ENCODE data around the gene GAB2.
"Not testable (repeated sequence)": the region's sequence is repeated elsewhere in the genome, so short reads cannot be mapped to it uniquely, and the experiment has no call there.

GAB2 gene, protein sequence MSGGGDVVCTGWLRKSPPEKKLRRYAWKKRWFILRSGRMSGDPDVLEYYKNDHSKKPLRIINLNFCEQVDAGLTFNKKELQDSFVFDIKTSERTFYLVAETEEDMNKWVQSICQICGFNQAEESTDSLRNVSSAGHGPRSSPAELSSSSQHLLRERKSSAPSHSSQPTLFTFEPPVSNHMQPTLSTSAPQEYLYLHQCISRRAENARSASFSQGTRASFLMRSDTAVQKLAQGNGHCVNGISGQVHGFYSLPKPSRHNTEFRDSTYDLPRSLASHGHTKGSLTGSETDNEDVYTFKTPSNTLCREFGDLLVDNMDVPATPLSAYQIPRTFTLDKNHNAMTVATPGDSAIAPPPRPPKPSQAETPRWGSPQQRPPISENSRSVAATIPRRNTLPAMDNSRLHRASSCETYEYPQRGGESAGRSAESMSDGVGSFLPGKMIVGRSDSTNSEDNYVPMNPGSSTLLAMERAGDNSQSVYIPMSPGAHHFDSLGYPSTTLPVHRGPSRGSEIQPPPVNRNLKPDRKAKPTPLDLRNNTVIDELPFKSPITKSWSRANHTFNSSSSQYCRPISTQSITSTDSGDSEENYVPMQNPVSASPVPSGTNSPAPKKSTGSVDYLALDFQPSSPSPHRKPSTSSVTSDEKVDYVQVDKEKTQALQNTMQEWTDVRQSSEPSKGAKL

DNA sequence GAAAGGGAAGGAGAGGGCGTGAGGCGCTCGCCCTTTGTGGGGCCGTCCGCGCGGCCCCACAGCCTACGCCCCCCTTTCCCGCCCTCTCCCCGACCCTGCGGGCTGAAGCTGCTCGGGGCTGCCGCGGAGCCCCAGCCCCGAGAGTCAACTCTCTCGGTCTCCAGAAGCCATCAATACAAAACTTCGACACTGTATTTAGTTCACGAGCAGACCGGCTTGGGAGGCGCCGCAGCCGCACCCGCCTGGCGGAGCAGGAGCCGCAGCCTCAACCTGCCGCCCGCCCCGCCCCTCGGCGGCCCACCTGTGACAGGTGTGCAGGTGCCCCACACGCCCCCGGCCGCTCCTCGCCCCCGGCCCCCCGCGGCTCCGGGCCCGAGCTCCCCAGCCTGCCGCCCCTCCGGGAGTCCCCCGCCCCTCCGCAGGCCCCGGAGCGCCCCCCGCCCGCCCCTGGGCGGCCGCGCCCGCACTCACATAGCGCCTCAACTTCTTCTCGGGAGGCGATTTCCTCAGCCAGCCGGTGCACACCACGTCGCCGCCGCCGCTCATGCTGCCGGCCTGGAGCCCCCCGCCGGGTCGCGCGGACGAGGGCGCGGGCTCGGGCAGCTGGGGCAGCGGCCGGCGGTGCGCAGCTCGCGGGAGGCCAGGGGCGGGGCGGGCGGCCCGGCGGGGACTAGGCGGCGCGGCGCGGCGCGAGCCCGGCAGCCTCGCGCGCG lies at the start of gene GAB2:
GAB2 (minus strand) TSS at position 646 of the 713 bp plus-strand sequence; CDS start at position 546, 100 bp downstream.
- peak; percentile 11 for DNase-seq (ENCODE audit: low read depth)

DNA sequence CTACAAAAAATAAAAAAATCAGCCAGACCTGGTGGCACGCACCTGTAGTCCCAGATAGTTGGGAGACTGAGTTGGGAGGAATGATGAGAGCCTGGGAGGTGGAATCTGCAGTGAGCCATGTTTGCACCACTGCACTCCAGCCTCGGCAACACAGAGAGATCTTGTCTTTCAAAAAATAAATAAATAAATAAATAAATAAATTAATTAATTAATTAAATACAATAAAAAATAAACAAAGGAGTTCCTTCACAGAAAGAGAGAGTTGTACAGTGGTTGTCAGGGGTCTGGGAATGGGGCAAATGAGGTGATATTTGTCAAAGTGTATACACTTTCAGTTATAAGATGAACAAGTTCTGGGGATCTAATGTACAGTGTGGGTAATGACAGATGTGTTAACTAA lies 49.8 kb upstream of the GAB2 start:
- DNase-seq (ENCODE audit: low read depth): no peak

DNA sequence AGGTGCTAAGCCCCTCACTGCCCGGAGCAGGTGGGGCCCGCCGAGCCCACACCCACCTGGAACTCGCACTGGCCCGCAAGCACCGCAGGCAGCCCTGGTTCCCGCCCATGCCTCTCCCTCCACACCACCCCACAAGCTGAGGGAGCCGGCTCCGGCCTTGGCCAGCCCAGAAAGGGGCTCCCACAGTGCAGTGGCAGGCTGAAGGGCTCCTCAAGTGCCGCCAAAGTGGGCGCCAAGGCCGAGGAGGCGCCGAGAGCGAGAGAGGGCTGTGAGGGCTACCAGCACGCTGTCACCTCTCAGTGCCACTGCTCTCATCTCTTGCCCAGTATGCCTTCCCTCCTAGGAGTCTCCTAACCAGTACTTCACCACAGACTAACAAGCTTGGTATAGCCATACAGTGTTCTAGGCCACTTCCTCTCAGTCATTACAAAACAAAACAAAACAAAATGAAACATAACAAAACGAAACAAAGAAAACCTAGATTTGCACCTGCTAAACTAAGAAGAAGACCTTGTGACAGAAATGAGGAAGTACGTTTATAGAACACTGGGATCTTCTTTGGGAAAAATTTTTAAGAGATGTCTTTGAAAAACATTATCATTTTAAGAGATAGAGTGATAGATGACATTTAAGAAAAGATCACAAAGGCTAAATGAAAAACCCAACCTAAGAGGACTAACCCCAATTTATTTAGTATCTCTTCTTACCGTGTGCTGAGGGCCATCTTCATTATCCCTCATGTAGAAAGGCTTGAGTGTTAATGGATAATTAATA lies 47.7 kb upstream of the GAB2 start:
- DNase-seq (ENCODE audit: low read depth): no peak

DNA sequence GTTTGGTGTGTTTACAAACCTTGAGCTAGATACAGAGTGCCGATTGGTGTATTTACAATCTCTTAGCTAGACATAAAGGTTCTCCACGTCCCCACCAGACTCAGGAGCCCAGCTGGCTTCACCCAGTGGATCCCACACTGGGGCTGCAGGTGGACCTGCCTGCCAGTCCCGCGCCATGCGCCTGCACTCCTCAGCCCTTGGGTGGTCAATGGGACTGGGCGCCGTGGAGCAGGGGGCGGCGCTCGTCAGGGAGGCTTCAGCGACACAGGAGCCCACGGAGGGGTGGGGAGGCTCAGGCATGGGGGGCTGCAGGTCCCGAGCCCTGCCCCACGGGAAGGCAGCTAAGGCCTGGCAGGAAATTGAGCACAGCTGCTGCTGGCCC lies 47.2 kb upstream of the GAB2 start:
- DNase-seq (ENCODE audit: low read depth): not testable (repeated sequence)

DNA sequence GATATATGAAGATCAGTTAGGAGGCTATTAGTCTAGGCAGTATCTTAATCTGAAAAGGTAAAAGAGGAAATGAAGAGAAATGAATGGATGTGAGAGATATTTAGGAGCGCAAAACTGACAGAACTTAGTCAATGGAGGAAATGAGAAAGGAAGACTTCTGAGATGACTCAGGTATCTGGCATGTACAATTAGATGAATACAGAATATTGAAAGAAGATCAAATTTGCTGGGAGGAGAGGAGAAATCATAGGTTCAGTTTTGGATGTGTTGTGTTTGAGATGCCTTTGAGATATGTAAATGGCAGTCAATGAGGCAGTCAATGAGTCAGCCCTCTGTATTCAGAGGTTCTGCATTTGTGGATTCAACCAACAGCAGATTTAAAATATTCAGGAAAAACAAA lies 42.9 kb upstream of the GAB2 start:
- no peak for DNase-seq (ENCODE audit: low read depth)

DNA sequence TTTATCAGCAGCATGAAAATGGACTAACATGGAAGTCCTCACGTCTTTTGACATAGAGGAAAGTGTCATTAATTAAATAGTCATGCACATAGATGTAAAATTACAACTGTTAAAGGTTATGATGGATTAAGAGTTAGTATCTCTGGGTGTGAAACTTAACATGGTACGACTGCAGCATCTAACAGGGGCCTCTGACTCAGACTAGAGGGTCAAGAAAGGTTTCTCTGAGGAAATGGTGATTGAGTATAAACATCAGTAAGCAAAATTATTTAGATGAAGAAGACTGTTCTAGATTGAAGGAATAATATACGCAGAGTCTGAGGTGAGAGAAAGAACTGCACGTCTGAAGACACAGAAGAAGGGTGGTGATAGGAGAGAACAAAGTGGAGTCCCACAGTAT lies 42.1 kb upstream of the GAB2 start:
- DNase-seq (ENCODE audit: low read depth): no peak

DNA sequence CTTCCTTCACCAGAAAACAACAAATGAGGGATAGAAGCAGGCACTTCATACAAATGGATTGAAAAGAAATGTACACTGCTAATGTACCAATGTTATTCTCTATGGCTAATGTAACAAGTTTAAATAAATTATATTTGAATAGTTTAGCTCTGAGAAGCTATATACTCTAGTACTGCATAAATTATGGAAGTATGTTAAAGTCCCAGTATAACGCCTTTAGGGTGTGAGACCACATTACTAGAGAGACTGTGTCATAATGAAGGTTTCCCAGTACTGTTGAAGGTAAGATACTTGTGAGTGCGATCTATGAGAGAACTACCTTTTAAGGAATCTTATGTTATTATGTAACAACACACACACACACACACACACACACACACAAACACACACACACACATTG lies 39.8 kb upstream of the GAB2 start:
- no peak for DNase-seq (ENCODE audit: low read depth)

DNA sequence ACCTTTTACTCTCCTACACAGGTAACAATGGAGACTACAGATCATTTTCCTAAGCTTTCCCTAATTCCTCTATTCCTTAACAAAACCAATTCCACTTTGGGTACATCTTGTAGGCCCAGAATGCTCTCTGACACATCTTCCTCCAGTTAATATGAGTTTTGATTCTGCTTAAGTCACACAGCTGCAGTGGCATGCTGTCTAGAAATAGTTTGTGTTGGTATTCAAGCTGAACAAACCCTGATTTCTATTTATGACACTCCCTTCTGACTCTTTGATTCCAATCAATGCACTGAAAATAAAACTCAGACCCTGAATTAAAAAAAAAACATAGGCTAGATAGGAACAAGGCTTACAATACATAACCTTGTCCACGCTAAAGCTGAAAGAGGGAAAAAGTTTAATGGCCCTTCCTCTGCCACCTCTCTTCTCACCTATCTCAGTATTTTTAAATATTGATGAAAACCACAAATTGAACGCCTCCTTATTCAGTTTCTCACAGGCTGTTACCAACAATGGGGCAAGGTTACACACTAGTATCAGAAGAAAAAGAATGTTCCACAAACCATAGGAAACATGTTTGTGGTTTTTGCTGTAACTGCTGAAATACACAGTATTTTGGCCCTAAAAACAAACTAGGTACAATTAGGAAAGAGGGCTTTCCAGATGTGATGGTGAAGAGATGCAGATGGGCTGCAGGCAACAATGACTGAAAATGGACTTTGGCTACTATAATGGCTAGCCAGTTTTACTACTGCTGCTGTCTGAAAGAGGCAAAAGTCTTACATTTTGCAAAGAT lies 35.7 kb upstream of the GAB2 start:
- no peak for DNase-seq (ENCODE audit: low read depth)

DNA sequence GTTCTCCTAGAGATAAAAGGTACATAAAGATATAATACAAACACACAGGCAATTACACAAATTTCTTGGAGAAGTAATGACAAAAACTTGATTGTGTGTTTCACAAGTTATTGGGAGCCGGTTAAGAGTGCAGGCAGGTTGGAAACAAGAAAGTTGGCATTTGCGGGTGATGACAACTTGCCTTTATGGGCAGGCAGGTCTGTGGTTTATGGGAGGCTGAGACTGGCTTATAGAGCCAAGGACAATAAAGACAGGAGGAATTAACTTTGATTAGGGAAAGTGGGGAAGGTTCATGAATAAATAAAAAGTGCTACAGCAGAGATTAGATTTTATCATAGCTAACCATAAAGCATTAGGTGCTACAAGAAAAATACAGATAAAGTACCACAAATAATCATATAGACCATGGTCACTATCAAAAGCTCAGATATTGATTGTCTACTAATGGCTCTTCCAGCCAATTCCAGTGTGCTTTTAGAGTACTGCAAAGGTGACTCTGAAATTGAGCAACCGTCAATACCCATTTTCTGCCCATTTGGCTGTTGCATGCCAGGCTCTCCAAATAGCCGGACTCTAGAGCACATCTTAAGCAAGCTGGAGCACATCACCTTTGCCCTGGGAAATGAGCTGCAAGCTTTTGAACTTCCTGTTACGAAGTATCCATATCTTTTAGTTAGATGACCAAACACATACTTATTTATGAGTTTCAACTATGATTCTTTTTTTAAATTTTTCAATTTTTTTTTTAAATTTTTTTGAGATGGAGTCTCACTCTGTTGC lies 33.9 kb upstream of the GAB2 start:
- no peak for DNase-seq (ENCODE audit: low read depth)

DNA sequence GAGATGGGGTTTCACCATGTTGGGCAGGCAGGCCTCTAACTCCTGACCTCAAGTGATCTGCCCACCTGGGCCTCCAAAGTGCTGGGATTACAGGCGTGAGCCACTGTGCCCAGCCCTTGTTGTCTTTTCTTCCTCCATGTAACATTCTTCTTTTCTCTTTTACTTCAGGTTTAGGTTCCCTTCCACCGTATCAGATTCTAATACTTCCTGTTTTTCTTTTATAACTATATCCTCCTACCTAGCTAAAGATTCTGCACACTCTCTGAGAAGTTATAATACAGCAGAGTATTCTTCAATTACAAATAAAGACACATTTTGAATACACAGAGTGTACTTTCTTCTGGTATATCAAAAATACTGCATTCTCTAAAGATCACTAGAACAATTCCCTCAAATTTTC lies 33.2 kb upstream of the GAB2 start:
- no peak for DNase-seq (ENCODE audit: low read depth)

DNA sequence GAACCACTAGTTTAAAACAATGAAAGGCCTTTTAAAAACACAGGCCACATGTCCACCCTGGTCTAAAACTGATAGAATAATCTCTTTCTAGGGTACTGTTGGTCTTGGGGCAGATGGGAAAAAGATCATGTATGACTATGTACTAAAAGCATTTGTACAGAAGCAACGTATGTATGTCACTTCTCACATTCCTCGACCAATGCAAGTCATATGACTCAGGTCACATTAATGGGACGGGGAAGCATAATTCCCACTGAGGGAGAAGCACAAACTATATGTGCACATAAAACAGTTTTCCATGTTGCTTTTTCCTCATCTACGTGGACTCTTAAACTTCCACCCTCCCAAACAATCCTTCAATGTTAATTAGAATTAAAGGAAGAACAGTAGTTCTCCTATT lies 32.2 kb upstream of the GAB2 start:
- no peak for DNase-seq (ENCODE audit: low read depth)

DNA sequence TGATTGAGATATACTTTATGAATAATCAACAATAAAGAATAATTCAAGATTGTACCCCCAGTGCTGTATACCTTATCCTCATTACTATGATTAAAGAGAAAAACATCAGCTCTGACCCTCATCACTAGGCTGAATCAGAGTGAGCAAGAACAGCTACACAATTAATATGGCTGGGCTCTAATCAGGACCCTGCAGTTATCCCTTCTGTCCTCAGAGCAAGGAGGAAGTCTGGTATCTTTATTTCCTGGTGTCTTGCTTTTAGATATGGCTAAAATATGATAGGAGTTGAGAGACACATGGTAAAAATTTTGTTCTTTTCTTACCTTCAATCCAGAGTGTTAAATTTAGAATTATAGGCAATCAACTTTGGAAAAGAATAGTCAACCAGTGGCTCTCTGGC lies 28.6 kb upstream of the GAB2 start:
- DNase-seq (ENCODE audit: low read depth): no peak

DNA sequence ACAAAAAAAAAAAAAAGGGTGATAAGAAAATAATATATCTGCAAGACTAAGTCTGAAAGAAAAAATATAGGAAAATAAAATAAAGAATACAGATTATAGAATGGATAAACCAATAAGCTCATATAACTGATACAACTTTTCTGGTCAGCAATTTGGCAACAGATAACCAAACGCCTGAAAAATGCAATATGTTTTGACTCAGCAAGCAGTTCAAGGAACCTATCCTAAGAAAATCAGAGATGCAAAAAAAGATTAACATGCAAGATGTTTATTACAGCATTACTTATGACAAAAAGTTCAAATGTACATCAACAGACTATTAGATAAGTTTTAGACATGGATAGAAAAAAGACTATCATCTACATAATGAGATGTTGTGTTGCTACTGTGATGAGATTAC lies 27.1 kb upstream of the GAB2 start:
- no peak for DNase-seq (ENCODE audit: low read depth)

DNA sequence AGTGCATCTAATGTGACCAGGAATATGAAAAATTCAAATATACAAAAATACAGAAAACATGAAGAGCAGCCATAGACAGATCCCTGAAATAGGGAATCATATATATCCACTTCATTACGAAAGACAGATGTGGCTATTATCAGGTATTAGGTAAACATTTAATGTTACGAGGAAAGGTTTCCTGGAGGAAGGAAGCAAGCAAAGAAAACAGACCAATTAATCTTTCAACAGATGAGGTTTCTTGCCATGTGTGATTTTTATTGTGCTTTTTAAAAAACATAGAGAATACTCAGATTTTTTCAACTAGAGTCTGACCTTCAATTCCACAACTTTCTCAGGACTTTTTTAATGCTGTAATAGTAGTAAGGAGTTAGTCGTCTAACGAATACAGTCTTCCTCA lies 24.3 kb upstream of the GAB2 start:
- DNase-seq (ENCODE audit: low read depth): no peak

DNA sequence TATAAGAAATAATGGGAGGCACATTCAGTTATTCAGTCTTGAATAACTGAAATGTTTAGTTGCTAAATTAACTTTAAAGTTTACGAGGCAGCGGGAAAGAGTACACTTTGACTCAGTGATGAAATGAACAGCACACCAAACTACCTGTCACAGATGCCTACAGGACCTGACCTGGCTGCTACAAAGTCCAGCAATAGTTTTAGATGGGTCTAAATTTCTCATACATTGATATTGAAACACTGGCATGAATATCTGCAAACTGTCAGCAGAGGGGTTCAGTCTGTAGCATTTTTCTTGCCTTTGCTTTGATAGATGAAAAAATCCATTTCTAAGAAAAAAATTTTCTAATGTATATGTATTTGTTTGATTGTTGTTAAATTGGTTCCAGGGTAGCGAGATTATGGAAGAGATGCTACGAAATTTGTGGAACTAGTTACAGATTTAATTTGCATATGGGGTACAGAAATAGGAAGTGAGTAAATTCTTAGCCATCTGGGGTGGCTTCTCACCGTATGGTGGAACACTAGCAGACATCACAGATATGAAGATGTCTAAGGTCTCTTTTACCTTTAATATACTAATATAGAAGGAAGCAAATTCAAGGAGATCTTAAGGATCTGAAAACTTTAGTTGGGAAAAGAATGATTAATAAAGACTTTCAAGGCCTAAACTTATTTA lies 20.8 kb upstream of the GAB2 start:
- DNase-seq (ENCODE audit: low read depth): no peak

DNA sequence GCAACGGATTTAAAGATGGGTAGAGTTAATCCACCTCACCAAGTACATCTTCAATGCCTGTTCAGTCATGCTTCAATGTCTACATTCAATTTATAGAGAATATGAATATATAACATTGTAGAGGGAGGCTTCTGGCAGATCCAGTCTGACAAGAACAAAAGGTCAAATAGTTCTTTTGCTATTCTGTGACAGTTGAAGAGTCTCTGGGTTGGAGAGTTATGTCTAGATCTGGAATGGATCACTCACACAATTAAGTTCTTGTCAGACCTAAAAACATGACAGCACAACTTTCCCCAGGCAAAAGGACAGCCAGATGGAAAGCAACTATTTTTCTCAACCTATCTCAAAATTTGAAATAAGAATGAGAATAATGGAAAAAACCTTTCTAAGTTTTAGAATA lies 15.3 kb upstream of the GAB2 start:
- no peak for DNase-seq (ENCODE audit: low read depth)

DNA sequence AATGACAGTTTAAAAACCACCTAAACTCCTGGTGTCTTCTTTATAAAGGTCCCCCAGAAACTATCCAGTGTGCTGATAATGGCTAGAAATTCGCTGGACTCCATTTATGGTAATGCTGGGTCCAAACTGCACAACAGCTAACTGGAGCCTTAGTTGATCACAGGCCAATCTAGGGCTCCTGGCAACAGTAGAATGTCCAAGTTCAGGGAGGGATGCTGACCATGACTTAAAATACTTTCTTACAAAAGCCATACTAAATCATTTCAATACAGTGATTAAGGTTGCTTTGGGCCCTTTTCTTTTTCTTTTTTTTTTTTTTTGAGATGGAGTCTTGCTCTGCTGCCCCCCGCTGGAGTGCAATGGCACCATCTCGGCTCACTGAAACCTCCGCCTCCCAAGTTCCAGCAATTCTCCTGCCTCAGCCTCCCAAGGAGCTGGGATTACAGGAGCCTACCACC lies 14.5 kb upstream of the GAB2 start:
- DNase-seq (ENCODE audit: low read depth): no peak

DNA sequence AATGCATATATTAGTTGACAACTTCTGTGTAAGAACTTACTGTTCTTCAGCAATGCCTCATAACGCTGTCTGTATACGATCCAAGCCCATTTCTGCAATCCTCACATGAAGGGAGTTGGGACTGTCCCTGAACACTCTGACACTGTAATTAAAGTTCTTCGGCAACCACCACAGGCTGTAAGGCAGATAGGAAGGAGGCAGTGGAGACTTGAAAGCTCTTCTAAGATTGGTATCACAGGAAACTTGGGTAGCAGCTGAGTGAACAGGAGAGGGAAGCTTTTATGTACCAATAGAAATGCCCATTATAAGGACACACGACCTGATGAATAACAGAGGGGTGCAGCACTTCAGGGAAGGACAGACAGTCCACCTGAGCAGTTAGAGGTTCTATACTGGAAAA lies 12.0 kb upstream of the GAB2 start:
- no peak for DNase-seq (ENCODE audit: low read depth)

DNA sequence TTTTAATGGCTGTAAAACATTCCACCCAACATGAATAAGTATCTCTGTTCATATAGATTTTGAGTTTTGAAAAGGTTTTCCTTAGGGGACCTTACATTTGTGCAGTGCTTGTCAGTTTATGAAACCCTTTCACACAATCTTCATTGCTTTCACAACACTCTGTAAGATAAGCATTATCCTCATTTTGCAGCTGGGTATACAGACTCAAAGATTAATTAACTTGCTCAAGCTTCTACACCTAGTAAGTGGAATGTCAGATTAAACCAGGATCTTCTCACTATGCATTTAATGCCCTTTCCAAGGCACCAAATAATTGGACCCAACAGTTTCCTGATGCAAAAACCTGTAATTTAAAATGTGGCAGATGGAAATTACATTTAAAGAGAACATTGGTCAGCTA lies 11.6 kb upstream of the GAB2 start:
- DNase-seq (ENCODE audit: low read depth): no peak

DNA sequence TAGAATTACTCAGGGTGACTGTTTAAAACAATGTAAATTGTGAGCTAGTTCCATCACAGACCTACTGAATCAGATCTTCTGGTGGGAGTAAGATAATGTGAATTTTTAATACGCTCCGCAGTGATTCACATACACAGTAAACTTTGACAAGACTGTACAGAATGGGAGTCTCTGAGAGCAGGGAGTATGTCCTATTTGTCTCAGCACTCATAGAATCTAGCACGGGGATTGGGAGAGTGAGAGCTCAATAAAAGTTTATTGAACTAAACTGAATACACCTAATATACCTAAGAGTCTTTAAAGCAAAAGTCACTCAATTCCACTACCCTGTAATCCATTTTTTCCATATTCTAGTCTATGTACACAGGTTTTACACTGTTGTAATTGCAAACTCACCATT lies 11.2 kb upstream of the GAB2 start:
- DNase-seq (ENCODE audit: low read depth): no peak
